ENCODE measurements around the gene WDFY1.

WDFY1 gene

DNA sequence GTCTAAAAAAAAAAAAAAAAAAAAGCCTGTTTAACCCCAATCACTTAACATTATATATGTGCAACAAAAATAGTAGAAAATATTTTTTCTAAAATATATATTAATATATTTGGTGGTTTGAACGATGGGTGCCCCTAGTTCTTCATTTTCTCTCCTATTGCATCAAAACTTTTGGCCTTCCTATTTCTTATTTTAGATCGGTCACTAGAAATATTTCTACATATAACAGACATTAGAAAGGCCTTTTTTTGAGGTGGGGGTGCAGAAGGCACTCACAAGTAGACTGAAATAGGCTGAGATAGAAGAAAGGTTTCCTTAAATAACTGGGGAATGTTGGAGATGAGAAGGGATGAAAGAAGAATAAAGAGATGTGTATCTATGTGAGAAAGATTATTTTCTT, 58.4 kb downstream of the WDFY1 start:
- TF ChIP-seq, protein P1, sequence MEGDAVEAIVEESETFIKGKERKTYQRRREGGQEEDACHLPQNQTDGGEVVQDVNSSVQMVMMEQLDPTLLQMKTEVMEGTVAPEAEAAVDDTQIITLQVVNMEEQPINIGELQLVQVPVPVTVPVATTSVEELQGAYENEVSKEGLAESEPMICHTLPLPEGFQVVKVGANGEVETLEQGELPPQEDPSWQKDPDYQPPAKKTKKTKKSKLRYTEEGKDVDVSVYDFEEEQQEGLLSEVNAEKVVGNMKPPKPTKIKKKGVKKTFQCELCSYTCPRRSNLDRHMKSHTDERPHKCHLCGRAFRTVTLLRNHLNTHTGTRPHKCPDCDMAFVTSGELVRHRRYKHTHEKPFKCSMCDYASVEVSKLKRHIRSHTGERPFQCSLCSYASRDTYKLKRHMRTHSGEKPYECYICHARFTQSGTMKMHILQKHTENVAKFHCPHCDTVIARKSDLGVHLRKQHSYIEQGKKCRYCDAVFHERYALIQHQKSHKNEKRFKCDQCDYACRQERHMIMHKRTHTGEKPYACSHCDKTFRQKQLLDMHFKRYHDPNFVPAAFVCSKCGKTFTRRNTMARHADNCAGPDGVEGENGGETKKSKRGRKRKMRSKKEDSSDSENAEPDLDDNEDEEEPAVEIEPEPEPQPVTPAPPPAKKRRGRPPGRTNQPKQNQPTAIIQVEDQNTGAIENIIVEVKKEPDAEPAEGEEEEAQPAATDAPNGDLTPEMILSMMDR (IDR thresholded peaks at IDR 0.05; ENCODE audit: low read length) = no peak
- no peak for TF ChIP-seq EZH2 (IDR thresholded peaks at IDR 0.05; ENCODE audit: borderline replicate concordance, low read length)
- H3K9me2 ChIP-seq (ENCODE audit: low read depth, low read length) = no peaks in the 10 kb centered on the region
- H3K9ac ChIP-seq (ENCODE audit: low read length) = no peak overlapping the region
- H3K27ac ChIP-seq (ENCODE audit: low read depth, low read length, poor library complexity, severe bottlenecking) = no peak overlapping the region
- no peaks in the 10 kb centered on the region for H3F3A ChIP-seq (ENCODE audit: insufficient read depth, low read length)
- no peaks in the 10 kb centered on the region for H3K79me2 ChIP-seq (ENCODE audit: insufficient read depth, low read length)
- H4K20me1 ChIP-seq (ENCODE audit: insufficient read depth, low read length) = no peaks in the 10 kb centered on the region
- no peak overlapping the region for H3K4me3 ChIP-seq (ENCODE audit: low read depth, low read length, poor library complexity, severe bottlenecking)
- H3K27me3 ChIP-seq (ENCODE audit: insufficient read depth, low read length) = no peaks in the 10 kb centered on the region
- no peaks in the 10 kb centered on the region for H3K36me3 ChIP-seq (ENCODE audit: insufficient read depth, low read length)
- H3K4me2 ChIP-seq (ENCODE audit: low read length) = no peak overlapping the region
- H3K4me1 ChIP-seq (ENCODE audit: insufficient read depth, low read length, severe bottlenecking) = no peaks in the 10 kb centered on the region
- no peaks in the 10 kb centered on the region for H3K9me3 ChIP-seq (ENCODE audit: low read length)
- no peak overlapping the region for H2AFZ ChIP-seq (ENCODE audit: low read length)

DNA sequence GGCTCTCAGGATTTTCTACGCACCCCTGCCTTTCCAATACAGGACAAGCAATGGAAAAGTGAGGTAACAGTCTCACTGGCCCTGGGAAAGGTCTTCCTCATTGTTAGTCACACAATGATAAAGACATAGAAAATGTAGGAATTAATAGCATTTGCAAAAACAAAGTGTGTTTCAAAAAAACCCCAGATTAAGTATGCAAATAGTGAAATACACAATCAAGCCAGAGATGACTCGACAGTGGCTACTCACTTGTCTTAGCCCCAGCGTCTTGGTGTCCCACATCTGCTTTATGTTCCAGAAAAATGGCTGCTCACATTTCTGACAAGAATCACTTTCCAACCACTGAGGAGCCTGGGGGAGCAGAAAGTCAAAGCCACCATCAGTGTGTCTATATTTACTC, 60.7 kb downstream of the WDFY1 start:
- Histone ChIP-seq H3K27ac (ENCODE audit: low read depth, low read length, poor library complexity, severe bottlenecking) (no peak overlapping the region), H3K9ac (ENCODE audit: low read length) (no peak overlapping the region), H3K4me2 (ENCODE audit: low read length) (no peak overlapping the region), H3K4me3 (ENCODE audit: low read depth, low read length, poor library complexity, severe bottlenecking) (no peak overlapping the region), H3K27me3 (ENCODE audit: insufficient read depth, low read length) (no peaks in the 10 kb centered on the region), H2AFZ (ENCODE audit: low read length) (no peak overlapping the region), H3K4me1 (ENCODE audit: insufficient read depth, low read length, severe bottlenecking) (no peaks in the 10 kb centered on the region), H3K9me2 (ENCODE audit: low read depth, low read length) (no peaks in the 10 kb centered on the region), H3K9me3 (ENCODE audit: low read length) (no peaks in the 10 kb centered on the region), H3K36me3 (ENCODE audit: insufficient read depth, low read length) (peaks cover 6% of the 10 kb centered on the region; the same call in 1 of the 2 replicates), H4K20me1 (ENCODE audit: insufficient read depth, low read length) (no peaks in the 10 kb centered on the region), H3K79me2 (ENCODE audit: insufficient read depth, low read length) (no peaks in the 10 kb centered on the region), H3F3A (ENCODE audit: insufficient read depth, low read length) (no peaks in the 10 kb centered on the region)
- TF ChIP-seq, protein P1 (IDR thresholded peaks at IDR 0.05; ENCODE audit: low read length) = no peak
- no peak for TF ChIP-seq EZH2 (IDR thresholded peaks at IDR 0.05; ENCODE audit: borderline replicate concordance, low read length)

DNA sequence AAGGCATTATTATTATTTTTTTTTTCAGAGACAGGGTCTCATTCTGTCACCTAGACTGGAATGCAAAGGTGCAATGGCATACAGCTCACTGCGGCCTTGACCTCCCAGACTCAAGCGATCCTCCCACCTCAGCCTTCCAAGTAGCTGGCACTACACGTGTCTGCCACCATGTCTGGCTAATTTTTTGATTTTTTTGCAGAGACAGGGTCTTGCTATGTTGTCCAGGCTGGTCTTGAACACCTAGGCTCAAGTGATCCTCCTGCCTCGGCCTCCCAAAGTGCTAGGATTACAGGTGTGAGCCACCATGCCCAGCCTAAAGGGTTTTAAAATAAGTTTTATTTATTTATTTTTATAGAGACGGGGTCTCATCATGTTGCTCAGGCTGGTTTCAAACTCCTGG, 62.4 kb downstream of the WDFY1 start:
- Histone ChIP-seq H3K27ac (ENCODE audit: low read depth, low read length, poor library complexity, severe bottlenecking) (no peak overlapping the region), H3K4me2 (ENCODE audit: low read length) (no peak overlapping the region), H3K4me1 (ENCODE audit: insufficient read depth, low read length, severe bottlenecking) (no peaks in the 10 kb centered on the region), H3K4me3 (ENCODE audit: low read depth, low read length, poor library complexity, severe bottlenecking) (no peak overlapping the region), H4K20me1 (ENCODE audit: insufficient read depth, low read length) (no peaks in the 10 kb centered on the region), H3K9ac (ENCODE audit: low read length) (no peak overlapping the region), H3F3A (ENCODE audit: insufficient read depth, low read length) (no peaks in the 10 kb centered on the region), H3K79me2 (ENCODE audit: insufficient read depth, low read length) (no peaks in the 10 kb centered on the region), H3K27me3 (ENCODE audit: insufficient read depth, low read length) (no peaks in the 10 kb centered on the region), H3K36me3 (ENCODE audit: insufficient read depth, low read length) (peaks cover 6% of the 10 kb centered on the region; the same call in 1 of the 2 replicates), H3K9me2 (ENCODE audit: low read depth, low read length) (no peaks in the 10 kb centered on the region), H2AFZ (ENCODE audit: low read length) (no peak overlapping the region), H3K9me3 (ENCODE audit: low read length) (no peaks in the 10 kb centered on the region)
- TF ChIP-seq, protein P1 (IDR thresholded peaks at IDR 0.05; ENCODE audit: low read length) = no peak
- TF ChIP-seq EZH2 (IDR thresholded peaks at IDR 0.05; ENCODE audit: borderline replicate concordance, low read length) = no peak
